Breast epithelium (tissue), 4 donors: ENCODE measurements around the gene PCDH7. TPM values are rescaled to one million over a fixed set of nuclear protein-coding genes. Genes with fewer than 3 reads are reported as not detected.

ENCODE experiments used
- DNase-seq, 2 donors: peaks; one replicate each; pipeline ENCODE4 v3.0.0-alpha.2; 2019; ENCODE audit warnings: low spot score in 2 of 2
- H3K27ac ChIP-seq, 2 donors: fragments of 200-600 bp; sonication (generic) in 1 of 2; one replicate each; pipeline ENCODE4 v1.5.1; 2016 to 2019; ENCODE audit warnings: mild to moderate bottlenecking in 1 of 2
- H3K27me3 ChIP-seq, 2 donors: fragments of 200-600 bp; sonication (generic) in 1 of 2; one replicate each; pipeline versions ENCODE4 v1.5.1 to v1.6.0; 2017 to 2019; ENCODE audit warnings: control low read depth in 1 of 2, mild to moderate bottlenecking in 1 of 2
- H3K36me3 ChIP-seq: fragments of 200-600 bp; one replicate; pipeline ENCODE4 v1.5.1; 2019
- H3K4me1 ChIP-seq, 2 donors: fragments of 200-600 bp; sonication (generic); one replicate each; pipeline ENCODE4 v1.5.1; 2016 to 2019; ENCODE audit warnings: control low read depth in 1 of 2
- H3K4me3 ChIP-seq, 3 donors: fragments of 200-600 bp; sonication (generic); 1 replicate in 2 of 3; 2 replicates in 1 of 3; pipeline ENCODE4 v1.5.1; 2016 to 2019; ENCODE audit warnings: mild to moderate bottlenecking in 3 of 3, moderate library complexity in 2 of 3
- H3K9me3 ChIP-seq, 2 donors: fragments of 200-600 bp; sonication (generic) in 1 of 2; one replicate each; pipeline ENCODE4 v1.5.1; 2016 to 2019; ENCODE audit warnings: control low read depth in 1 of 2
- CTCF ChIP-seq, 3 donors: fragments of 450-650 bp; IDR thresholded peaks; one replicate each; pipeline ENCODE4 v1.5.1; 2016 to 2017; ENCODE audit warnings: antibody characterized with exemption in 3 of 3, mild to moderate bottlenecking in 3 of 3, moderate library complexity in 3 of 3
- POLR2A ChIP-seq: fragments of 450-650 bp; IDR thresholded peaks from one replicate; pipeline ENCODE4 v1.6.1; 2016; ENCODE audit warnings: antibody characterized with exemption, mild to moderate bottlenecking, moderate library complexity
- POLR2AphosphoS5 ChIP-seq, 3 donors: sonication (generic); formaldehyde crosslinking; IDR thresholded peaks; one replicate each; pipeline ENCODE4 v1.6.1; 2017; ENCODE audit warnings: antibody characterized with exemption in 3 of 3
- intact Hi-C: fragments of 100-400 bp; cut with DNase I; formaldehyde crosslinking; loops from one replicate; pipeline ENCODE4 v1.15.1; 2023; ENCODE audit warnings: low total_unique reads
- total RNA-seq, 3 donors: library from RNA; depleted of rRNA; stranded (reverse); fragments of >200 nt; gene quantifications; one replicate each; pipeline ENCODE4 v1.1.0, GENCODE V29; 2016

PCDH7 gene
- total RNA-seq, 3 donors from 2014 or later: 6.1 to 30.9 (median 14.4) TPM

DNA sequence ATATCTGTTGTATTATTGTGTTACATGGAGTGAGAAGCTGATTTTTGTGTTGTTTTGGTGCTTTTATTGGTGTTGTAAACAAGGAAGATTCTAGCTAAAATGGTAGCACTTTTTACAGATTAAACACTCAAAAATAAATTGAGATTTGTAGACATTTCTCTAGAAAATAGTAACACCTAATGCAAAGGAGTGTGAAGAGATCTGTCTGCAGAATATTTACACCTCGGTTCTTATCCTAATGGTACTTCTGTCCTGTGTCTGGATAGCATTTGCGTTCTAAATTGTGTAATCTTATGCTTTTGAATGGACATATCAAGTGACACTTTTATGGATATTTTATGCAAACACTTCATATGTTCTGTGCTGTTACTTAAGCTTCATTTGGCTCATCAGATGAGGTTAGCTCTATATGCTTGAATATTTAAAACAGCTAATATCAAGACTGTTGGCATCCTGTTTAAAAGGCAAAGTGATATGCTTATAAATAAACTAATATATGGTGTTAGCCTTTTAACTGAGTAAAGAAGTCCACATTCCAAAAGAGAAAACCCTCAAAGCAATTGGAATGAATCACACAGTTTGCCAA is 6.0 kb downstream of the PCDH7 start:
- Histone ChIP-seq H3K9me3 (no peaks in the 10 kb centered on the region), H3K36me3 (no peaks in the 10 kb centered on the region), H3K27ac (no peak overlapping the region), H3K4me1 (no peaks in the 10 kb centered on the region), H3K27me3 (peaks cover 0 to 2% of the 10 kb centered on the region in 2 donors), H3K4me3 (no peak overlapping the region)
- no peak for TF ChIP-seq CTCF (IDR thresholded peaks at IDR 0.05)
- no peak for TF ChIP-seq POLR2A
- no peak for TF ChIP-seq POLR2AphosphoS5 (IDR thresholded peaks at IDR 0.05)
- DNase-seq: no peak
- intact Hi-C loops: no loop called here

GRCh38 chr4:30727409-30727808 is 7.2 kb downstream of the PCDH7 start:
- H3K9me3 ChIP-seq: no peaks in the 10 kb centered on the region
- no peaks in the 10 kb centered on the region for H3K4me1 ChIP-seq
- H3K36me3 ChIP-seq: no peaks in the 10 kb centered on the region
- no peak overlapping the region for H3K4me3 ChIP-seq
- H3K27ac ChIP-seq: no peak overlapping the region
- no peaks in the 10 kb centered on the region for H3K27me3 ChIP-seq
- TF ChIP-seq POLR2A (no peak), CTCF (IDR thresholded peaks at IDR 0.05) (no peak), POLR2AphosphoS5 (IDR thresholded peaks at IDR 0.05) (no peak)
- intact Hi-C loops: no loop called here
- DNase-seq: no peak

GRCh38 chr4:30728311-30728710 is 8.1 kb downstream of the PCDH7 start:
- no peaks in the 10 kb centered on the region for H3K9me3 ChIP-seq
- H3K36me3 ChIP-seq: no peaks in the 10 kb centered on the region
- H3K27me3 ChIP-seq: no peaks in the 10 kb centered on the region
- H3K4me1 ChIP-seq: no peaks in the 10 kb centered on the region
- H3K4me3 ChIP-seq: no peak overlapping the region
- no peak for TF ChIP-seq CTCF (IDR thresholded peaks at IDR 0.05)
- TF ChIP-seq POLR2A: no peak
- TF ChIP-seq POLR2AphosphoS5 (IDR thresholded peaks at IDR 0.05): no peak
- intact Hi-C loops: no loop called here
- DNase-seq: no peak
- H3K27ac ChIP-seq: no peak overlapping the region

DNA sequence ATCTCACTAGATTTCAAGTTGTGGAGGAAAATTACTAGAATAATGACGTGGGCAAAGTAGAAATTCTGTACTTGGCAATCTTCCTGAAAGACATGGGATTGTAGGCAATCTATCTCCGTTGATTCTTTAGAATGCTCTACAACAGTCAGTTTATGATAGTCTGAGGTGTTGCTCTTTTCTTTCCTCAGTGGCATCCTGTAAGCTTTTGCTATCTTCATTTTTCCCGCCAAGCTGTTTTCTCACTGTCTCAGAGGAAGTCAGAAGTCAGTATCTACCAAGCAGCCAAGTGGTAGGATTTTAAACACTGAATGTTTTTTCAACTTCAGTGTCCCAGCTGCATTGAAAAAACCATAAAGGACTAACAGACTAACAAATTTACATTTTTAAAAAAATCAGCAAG is 23.7 kb downstream of the PCDH7 start:
- H3K4me1 ChIP-seq: no peaks in the 10 kb centered on the region
- H3K4me3 ChIP-seq: no peak overlapping the region
- DNase-seq: no peak
- H3K9me3 ChIP-seq: no peaks in the 10 kb centered on the region
- intact Hi-C loops: no loop called here
- H3K27ac ChIP-seq: no peak overlapping the region
- H3K36me3 ChIP-seq: no peaks in the 10 kb centered on the region
- TF ChIP-seq CTCF (IDR thresholded peaks at IDR 0.05): no peak
- TF ChIP-seq POLR2A: no peak
- no peak for TF ChIP-seq POLR2AphosphoS5 (IDR thresholded peaks at IDR 0.05)
- no peaks in the 10 kb centered on the region for H3K27me3 ChIP-seq

DNA sequence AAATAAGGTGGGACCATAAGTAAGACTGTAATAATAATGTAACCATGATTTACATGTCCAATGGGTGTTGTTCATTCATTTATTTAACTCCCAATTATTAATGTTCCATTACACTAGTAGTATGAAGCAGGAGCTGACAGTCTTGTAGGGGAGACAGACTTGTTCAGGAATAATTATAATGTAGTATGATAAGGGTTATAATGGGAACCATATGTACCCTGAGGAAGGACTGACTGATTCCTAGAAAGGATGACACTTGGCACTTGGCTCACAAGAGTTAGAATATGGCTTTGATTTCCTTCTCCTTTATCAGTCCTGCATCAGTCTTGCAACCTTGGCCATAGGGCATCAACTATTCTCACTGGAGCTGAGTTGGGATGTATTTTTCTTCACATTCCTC is 24.2 kb downstream of the PCDH7 start:
- H3K27me3 ChIP-seq: no peaks in the 10 kb centered on the region
- DNase-seq: no peak
- no peak overlapping the region for H3K4me3 ChIP-seq
- no peaks in the 10 kb centered on the region for H3K4me1 ChIP-seq
- intact Hi-C loops: no loop called here
- no peak overlapping the region for H3K27ac ChIP-seq
- H3K36me3 ChIP-seq: no peaks in the 10 kb centered on the region
- no peak for TF ChIP-seq POLR2AphosphoS5 (IDR thresholded peaks at IDR 0.05)
- TF ChIP-seq POLR2A: no peak
- H3K9me3 ChIP-seq: no peaks in the 10 kb centered on the region
